CD4-positive, alpha-beta T cell treated with Interleukin-17A for 1 hour (primary cell): ENCODE results near the gene DLG1.

Experiments used
- DNase-seq: peaks from one replicate; pipeline ENCODE4 v3.0.0-alpha.2; 2020

DLG1 gene

GRCh38 chr3:197008436-197009209 is 289.8 kb downstream of the DLG1 start:
- DNase-seq: no peak

GRCh38 chr3:197007953-197008352 is 290.5 kb downstream of the DLG1 start:
- no peak for DNase-seq

- DNase-seq: no peak
Observed at GRCh38 chr3:197007296-197007940, 291.0 kb downstream of the DLG1 start.

GRCh38 chr3:197006860-197007259 is 291.6 kb downstream of the DLG1 start:
- DNase-seq: no peak

GRCh38 chr3:197006446-197006845 is 292.0 kb downstream of the DLG1 start:
- DNase-seq: no peak

- DNase-seq: no peak
Observed at GRCh38 chr3:197003461-197004385, 294.7 kb downstream of the DLG1 start.

- peak; percentile 84 for DNase-seq
Observed at GRCh38 chr3:197002701-197003454, 295.5 kb downstream of the DLG1 start.

- DNase-seq: no peak
Observed at GRCh38 chr3:197001972-197002700, 296.3 kb downstream of the DLG1 start.

- DNase-seq: no peak
Observed at GRCh38 chr3:197001106-197001971, 297.1 kb downstream of the DLG1 start.

GRCh38 chr3:197000211-197000610 is 298.2 kb downstream of the DLG1 start:
- no peak for DNase-seq

GRCh38 chr3:196998966-196999760 is 299.2 kb downstream of the DLG1 start:
- no peak for DNase-seq

- no peak for DNase-seq
Observed at GRCh38 chr3:196997311-196997710, 301.1 kb downstream of the DLG1 start.

- no peak for DNase-seq
Observed at GRCh38 chr3:196996454-196997265, 301.8 kb downstream of the DLG1 start.

- DNase-seq: no peak
Observed at GRCh38 chr3:196995646-196996355, 302.6 kb downstream of the DLG1 start.

- DNase-seq: no peak
Observed at GRCh38 chr3:196995027-196995426, 303.4 kb downstream of the DLG1 start.

GRCh38 chr3:196994056-196994455 is 304.4 kb downstream of the DLG1 start:
- no peak for DNase-seq
